GM19240 (cell line): ENCODE measurements around the gene NYNRIN.

ENCODE experiments used
- DNase-seq: peaks from one replicate; pipeline ENCODE4 v3.0.0; 2011; ENCODE audit warnings: low spot score; ENCODE audit not compliant: insufficient read length

NYNRIN gene

DNA sequence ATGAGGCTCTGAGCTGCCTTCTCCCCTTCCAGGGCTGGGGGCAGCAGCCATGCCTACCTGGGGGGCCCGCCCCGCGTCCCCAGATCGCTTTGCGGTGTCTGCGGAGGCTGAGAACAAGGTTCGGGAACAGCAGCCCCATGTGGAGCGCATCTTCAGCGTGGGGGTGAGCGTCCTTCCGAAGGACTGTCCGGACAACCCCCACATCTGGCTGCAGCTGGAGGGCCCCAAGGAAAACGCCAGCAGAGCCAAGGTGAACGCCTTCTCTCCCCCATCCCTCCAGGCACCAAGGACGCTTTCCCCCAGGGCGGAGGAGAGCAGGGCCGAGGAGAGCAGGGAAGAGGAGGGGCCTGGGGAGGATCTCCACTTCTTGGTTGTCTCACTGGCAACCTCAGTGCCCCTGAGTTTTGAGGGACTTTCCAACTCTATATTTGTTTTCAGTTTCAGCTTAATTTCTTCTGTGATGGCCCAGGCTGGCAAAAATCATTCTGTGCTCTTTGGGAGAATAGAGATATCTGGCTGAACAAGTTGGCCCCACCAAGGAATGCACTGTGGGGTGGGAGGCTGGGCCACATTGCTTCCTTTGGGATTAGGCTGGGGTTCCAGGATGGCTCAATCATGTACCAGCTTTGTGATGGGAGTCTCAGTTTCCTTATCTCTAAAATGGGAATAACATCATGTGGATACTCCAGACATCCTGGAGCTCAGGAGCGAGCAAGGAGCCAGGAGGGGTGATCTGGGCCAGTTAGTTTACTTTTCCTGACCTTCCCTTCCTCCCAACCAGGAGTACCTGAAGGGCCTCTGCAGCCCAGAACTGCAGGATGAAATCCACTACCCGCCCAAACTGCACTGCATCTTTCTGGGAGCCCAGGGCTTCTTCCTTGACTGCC, 32.1 kb downstream of the NYNRIN start:
- DNase-seq = peak; percentile 51

DNA sequence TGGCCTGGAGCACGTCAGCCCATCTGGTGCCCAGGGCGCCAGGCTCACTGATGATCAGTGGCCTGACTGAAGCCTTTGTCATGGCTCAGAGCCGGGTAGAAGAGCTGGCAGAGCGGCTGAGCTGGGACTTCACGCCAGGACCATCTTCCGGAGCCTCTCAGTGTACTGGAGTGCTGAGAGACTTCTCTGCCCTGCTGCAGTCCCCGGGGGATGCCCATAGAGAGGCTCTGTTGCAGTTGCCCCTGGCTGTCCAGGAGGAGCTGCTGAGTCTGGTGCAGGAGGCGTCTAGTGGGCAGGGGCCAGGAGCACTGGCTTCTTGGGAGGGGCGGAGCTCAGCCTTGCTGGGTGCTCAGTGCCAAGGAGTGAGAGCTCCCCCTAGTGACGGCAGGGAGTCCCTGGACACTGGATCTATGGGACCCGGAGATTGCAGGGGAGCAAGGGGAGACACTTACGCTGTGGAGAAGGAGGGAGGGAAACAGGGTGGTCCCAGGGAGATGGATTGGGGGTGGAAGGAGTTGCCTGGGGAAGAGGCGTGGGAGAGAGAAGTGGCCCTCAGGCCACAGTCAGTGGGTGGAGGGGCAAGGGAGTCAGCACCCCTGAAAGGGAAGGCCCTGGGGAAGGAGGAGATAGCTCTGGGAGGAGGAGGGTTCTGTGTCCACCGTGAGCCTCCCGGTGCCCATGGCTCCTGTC, 32.9 kb downstream of the NYNRIN start:
- DNase-seq = peak; percentile 85

DNA sequence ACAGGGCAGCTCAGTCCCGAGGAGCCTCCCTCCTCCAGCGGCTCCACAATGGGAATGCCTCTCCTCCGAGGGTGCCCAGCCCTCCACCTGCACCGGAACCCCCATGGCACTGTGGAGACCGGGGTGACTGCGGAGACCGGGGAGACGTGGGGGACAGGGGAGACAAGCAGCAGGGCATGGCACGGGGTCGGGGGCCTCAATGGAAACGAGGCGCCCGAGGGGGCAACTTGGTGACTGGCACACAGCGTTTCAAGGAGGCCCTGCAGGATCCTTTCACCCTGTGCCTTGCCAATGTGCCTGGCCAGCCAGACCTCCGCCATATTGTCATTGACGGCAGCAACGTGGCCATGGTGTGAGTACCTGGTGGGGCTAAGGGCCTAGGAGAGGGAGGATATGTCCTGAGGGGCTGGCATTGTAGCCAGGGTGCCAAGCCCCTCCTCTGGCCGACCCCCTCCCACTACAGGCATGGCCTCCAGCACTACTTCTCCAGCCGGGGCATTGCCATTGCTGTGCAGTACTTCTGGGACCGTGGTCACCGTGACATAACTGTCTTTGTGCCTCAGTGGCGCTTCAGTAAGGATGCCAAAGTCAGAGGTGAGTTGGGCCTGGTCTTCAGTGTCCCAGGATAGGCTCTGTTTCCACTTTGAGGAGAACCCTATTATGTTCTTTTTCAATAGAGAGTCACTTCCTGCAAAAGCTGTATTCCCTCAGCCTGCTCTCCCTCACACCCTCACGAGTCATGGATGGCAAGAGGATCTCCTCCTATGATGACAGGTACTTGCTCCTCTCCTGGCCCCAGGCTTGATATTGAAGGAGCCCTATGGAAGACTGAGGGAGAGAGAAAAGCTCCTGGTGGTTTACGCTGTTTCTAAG, 33.7 kb downstream of the NYNRIN start:
- no peak for DNase-seq

DNA sequence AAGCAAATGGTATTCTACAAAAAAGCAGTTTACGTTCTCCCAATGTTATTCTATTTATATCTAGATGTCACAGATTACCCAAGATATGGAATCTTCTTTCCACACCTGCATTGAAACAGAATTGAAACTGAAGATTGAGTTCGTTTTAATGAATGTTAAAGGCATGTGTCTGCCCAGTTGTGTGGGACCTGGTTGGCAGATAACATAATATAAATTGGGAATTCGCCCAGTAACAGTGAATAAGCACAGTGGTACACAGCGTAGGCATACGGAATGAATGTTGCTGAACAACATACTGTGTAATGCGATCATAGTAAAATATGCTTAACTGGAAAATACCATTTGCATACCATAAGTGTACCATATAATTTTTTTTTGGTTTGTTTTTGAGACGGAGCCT, 35.2 kb downstream of the NYNRIN start:
- DNase-seq = no peak

DNA sequence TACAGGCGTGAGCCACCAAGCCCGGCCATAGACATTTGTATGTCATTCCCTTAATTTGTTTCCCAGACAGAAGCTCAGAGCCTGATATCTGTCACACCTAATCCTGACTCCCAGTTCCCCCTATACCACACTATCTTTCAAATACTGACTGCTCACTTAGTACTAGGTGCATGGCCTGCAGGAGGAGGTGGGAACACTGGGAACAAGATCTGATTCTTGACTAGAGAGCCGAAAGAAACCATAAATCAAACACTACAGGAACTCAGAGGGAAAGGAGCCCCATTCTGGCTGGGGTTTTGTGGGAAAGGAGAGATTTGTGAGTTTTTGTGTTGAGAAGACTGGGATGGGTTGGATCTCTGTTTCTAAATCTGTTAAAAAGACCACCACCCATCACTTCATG, 35.9 kb downstream of the NYNRIN start:
- DNase-seq = no peak

DNA sequence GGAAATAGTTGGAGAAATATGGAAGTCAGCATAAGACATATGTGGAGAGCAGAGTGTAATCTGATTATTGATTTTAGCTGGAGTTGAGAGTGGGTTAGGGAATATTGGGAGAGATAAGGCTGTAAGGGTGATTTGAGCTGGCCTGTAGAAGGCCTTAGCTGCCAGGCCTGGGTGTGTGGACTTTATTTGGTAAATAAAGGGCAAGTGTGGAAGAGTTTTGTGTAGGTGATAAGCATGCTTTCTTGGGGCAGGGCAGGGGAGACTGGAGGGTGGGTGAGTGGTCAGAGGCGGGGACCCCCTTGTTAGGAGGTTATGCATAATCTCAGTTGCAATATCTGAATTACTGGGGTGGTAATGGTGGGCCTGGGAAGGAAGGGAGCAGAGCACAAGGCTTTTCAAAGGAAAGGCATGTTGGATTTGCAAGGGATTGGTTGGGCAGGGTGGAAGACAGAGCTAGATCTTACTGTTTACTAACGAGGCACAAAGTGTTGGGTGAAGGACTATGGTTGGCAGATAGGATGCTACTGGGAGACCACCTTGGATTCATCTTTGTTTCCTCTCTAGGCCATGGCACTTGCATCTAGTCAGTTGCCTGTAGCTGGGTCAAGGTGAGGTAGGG, 36.5 kb downstream of the NYNRIN start:
- no peak for DNase-seq

DNA sequence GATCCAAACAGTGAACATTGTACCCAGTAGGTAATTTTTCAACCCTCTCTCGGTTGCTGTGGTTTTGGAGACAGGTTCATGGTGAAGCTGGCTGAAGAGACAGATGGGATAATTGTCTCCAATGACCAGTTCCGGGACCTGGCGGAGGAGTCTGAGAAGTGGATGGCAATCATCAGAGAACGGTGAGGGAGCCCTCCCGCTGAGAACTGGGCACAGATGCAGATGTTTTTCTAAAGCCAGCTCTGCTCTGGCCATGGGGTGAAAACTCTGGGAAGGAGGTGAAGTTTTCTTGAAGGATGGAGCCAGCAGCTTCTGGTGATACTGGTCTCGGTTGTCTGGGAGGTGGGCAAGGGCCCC, 37.2 kb downstream of the NYNRIN start:
- DNase-seq = no peak

DNA sequence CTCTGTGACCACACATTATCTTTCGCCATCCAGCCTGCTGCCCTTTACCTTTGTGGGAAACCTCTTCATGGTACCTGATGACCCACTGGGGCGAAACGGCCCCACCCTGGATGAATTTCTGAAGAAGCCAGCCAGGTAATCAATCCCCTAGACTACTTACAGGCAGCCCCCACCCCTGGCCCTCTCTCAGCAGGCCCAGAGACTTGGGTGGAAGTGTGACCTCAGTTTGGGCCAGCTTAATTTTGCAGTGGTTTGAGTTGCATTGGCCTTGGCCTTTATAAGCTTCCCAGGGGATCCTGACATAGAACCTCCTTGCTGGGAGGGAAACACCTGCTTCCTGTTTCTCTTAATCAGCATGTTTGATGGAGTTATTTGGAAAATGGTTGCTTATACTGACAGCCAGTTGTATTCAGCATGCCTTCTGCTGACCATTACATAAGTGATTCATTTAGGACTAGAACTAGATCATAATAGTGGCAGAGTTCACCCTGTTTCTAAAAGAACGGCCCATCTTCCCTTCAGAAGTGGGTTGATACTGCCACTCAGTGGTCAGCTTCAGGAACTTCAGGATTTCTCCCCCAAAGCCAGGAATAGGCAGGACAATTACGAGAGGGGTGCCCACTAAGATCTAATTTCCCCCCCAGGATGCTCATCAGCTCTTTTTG, 37.7 kb downstream of the NYNRIN start:
- no peak for DNase-seq

DNA sequence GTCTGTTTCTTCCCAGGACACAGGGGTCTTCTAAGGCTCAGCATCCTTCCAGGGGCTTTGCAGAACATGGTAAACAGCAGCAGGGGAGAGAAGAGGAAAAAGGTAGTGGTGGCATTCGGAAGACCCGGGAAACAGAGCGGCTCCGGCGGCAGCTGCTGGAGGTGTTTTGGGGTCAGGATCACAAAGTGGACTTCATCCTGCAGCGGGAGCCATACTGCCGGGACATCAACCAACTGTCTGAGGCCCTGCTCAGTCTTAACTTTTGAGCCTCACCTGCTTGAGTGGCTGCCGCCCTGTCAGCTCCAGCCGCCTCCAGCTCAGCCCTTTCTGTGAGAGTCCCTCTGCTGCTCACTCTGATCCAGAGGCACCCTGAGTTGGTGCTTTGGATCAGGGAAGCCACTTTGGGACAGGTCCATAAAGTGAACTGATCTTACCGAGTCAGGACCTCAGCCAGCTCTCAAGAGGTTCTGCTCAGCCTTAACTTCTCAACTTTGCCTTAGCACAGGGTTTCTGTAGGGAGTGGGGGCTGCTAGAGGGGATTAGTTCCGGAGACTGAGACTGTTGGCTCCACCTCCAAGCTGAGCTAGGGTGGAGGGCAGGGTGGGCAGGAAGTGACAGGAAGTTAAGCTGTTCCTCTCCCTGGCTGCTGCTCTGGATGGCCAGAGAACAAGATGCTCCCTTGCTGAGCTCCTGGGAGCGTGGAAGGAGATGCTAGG, 38.4 kb downstream of the NYNRIN start:
- DNase-seq = no peak

DNA sequence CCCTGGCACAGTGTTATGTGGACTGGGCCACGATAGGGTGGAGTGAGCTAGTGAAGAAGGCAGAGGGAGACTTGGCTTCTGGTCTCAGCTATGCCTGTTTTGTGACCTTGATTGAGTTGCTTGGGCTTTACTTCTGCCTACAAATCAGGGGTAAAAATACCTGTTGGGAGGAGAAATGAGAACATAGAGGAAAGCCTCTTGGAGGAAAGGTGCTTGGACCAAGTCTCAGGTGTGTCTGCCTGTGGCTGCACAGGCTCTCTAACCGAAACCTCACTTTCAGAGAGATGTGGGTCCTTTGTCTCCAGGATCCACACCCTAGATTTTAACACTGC, 38.9 kb downstream of the NYNRIN start:
- DNase-seq = no peak

DNA sequence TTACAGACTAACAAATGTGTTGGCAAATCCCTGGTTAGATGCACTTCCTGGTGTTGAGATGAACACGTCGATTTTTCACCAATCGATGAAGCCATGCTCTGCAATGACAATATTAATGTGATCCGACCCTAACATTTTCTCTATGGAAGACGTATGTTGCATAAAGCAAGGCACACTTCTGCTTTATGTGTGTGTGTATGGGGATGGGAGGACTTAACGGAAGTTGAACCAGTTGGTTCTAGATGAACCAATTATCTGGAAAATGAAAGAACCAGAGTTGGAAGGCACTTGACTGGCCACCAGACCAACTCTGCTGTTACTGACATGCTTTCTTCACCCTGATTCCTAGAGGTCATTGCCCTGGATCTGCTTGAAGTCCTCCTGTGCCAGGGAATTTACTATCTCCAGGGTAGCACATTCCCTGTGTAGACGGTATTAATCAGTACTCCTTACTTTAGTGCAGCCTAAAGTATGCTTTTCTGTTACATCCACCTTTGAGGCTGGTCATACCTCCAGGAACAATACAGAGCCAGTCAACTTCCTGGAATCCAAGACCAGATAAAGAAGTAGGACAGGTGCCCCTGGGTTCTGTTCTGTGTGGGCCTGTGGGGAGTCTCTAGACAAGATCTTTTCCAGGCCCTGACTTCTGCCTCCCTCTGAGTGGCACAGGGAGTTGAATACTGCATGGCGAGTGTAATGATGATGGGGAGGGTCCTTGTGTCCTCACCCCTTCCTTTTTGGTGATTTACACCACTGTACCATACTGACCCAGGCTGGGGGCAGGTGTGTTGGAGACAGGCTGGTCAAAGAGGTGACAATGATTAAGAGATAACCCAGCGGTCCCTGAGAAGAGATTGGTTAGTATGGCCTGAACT, 39.7 kb downstream of the NYNRIN start:
- no peak for DNase-seq

DNA sequence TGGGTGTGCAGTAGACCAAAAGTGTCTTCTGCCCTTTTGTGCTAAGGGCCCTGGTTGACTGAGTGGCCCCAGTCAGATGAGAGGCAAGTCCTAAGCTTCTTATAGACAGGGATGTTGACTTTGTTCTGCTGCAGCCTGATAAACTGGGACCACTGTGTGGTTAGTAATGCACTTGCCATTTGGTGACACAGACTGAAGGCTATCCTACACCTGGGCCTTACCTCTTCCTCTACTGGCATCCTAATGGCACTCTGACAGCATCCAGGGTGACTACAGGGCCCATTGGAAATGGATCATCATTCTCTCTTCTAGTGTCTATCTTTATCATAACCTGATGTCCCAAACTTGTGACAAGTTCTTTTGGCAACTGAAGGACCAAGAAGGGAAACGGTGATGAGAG, 40.5 kb downstream of the NYNRIN start:
- no peak for DNase-seq

DNA sequence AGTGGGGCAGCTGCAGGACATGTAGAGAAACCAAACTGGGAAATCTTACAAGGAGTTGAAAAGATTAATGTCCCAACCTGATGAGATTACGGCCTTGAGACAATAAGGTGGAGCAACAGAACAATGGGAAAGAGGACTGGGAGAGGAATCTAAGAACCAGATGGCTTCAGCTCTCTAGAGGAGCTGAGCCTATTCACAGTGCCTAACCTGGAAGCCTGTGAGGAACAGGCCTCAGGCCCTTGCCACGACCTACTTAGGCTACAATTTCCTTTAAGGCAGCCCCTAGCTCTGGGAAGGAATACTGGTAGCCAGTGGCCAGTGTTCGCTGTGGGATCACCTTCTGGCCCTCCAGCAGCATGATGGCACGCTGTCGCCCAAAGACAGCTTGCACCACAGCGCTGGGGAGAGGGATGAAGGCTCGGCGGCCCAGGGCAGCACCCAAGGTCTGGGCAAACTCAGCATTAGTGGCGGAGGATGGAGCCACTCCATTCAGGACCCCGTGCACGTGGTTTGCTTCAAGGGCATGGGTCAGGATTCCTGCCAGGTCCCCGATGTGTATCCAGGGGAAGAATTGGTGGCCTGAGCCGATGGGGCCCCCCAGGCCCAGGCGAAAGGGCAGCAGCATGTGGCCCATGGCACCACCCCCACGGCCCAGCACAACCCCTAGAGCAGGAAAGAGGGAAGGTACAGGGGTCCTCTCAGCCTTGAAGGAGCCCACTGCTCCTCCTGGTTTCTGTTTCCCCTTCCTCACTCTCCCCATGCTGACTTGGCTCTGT, 41.2 kb downstream of the NYNRIN start:
- DNase-seq = no peak

DNA sequence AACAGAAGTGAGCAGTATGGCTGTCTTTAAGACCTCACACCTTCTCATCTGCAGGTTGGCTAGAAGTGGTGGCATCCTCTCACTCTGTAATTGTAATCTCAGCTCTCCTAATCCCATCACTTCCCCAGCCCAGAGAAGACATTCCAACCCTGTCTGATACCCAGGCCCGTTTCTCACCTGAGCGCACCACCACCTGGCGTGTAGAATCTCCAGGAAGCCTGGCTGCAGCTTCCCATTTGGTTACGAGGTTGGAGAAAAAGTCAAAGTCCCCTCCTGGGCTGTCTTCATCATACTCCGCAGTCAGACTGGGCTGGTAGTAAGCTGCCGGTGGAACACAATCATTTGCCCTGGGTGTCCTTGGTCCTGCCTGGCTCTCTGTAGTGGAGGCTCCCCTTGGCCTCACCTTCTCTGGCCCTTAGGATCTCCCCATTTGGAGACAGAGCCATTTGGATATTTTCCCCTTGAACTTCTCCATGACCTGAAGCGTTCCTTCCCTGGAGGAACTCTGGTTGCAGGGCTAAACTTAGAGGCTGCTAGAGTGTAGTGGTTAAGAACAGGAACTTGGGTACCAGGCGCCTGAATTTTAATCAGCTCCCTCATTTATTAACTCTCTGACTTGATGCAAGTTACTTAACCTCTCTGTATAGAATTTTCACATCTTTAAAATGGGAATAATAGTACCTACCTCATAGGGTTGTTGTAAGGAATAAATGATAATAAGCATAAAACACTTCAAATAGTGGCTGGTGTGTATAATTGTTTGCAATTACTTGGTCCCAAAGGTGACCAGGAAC, 42.0 kb downstream of the NYNRIN start:
- DNase-seq = no peak

DNA sequence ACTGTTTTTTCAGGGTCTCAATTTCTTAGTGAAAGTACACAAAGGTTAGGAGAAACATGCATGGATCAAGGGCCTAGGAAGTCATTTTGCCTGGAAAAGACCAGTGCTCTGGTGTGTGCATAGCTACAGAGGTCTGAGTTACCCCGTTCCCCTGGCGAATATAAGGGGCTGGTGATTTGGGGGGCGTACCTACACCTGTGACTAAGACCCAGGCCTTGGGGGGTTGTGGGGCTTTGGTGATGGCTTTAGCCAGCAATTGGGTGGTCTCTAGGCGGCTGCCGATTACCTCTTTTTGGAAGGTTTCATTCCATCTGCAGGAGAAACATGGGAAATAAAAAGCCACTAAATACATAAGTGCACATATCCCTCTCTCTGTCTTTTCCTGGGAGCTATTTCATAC, 42.7 kb downstream of the NYNRIN start:
- no peak for DNase-seq

DNA sequence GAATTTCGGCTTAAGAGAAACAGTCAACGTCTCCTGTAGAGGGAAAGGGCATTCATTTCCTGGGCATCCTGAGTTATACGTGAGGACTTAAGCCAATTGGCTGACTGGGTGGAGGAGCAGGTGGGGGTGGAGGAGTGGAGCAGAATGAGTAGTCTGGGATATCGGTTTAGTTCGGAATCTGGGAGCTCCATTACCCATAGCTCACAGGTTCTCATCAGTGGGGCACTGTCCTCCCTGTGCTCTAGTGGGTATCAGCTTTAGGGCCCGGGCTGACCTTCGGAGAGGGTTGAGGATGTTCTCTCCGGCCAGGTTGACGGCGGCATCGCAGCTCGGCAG, 43.1 kb downstream of the NYNRIN start:
- DNase-seq = no peak

DNA sequence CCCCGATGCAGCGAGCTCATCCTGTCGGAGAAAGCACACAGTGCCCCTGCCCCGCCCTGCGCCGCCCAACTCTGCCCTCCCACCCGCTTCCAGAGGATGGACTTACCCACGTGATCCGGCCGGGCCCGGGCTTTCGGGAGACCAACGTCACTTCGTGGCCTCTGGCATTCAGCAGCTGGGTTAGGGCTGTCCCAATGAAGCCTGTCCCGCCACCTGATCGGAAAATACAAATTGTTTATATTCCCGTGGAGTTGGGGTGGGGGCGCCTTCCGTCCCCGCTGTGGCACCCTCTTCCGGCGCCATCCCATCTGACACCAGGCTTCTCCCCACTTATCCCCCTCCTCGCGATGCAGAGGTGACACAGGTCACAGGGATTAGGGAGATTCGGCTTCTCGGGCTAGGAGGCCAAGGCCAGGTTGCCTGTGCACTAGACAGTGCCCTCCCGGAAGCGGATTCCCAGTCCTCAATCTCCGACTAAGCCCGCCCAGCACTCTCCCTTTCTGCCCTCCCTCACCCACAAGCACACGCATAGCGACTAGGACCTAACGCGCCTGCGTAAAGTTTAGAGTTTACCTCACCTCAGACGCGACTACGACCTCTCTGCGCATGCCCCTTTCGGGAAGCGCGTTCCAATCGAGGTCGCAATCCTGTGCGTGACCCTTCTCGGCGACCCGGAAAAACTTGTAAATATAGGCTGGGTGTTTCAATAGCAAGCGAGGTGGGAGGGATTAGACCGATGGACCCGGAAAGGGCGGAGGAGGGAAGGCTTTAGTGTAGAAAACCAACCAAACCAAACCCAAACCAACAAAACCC, 43.6 kb downstream of the NYNRIN start, which contains the start of gene SDR39U1:
Gene SDR39U1 (minus strand): TSS at position 537 of the 813 bp plus-strand sequence. CDS start 7 bp downstream, at position 530.
- peak; percentile 86 for DNase-seq
